Right ventricle myocardium superior (tissue), 1 donor: ENCODE results near the gene HACD4. TPM values are rescaled to one million over a fixed set of nuclear protein-coding genes. Genes with fewer than 3 reads are reported as not detected.
"Not testable (repeated sequence)": the region's sequence is repeated elsewhere in the genome, so short reads cannot be mapped to it uniquely, and the experiment has no call there.

Experiments used
- ATAC-seq: fragments of 200-7000 bp; cut with Tn5 transposase; one replicate; pipeline ENCODE4 v1.9.1; 2020; ENCODE audit warnings: mild to moderate bottlenecking; ENCODE audit not compliant: poor library complexity
- DNase-seq: peaks from one replicate; pipeline ENCODE4 v3.0.0-alpha.2; 2020
- intact Hi-C: fragments of 100-400 bp; cut with DNase I; formaldehyde crosslinking; loops from one replicate; pipeline ENCODE4 v1.11.2; 2022
- total RNA-seq: library from RNA; stranded (reverse); fragmentation: NEBNext Ultra II Directional; extraction: Animal tissue kit (Norgen Biotek cat#: 25700); gene quantifications from one replicate; pipeline ENCODE4 v1.2.1, GENCODE V29; 2021
- donor health status: DM: no; HTN: yes; CAD: no; lungs with severe emphysema.

Gene HACD4
- total RNA-seq, 1 donor from 2014 or later = 1.0 TPM

GRCh38 chr9:20980832-20981455, 50.5 kb downstream of the HACD4 start:
- DNase-seq (no peak), ATAC-seq (peak; percentile 53)
- intact Hi-C loops = no loop called here

DNA sequence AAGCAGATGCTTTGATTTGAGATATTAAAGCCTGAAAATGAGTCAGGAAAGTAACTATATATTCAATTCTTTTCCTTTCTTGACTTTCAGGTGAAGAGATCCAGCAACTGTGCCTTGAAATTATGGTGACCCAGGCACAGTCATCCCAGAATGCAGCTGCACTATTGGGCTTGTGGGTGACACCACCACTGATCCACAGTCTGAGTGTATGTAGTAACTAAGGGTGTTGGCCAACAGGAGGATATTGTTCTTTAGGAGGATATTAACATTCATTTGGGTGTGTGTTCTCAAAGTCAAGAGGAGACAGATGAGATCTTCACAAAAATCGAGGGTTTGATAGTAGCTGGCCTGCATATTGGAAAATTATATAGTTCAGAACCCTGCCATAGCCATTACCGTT, 53.2 kb downstream of the HACD4 start:
- ATAC-seq (no peak), DNase-seq (no peak)
- intact Hi-C loops = no loop called here

DNA sequence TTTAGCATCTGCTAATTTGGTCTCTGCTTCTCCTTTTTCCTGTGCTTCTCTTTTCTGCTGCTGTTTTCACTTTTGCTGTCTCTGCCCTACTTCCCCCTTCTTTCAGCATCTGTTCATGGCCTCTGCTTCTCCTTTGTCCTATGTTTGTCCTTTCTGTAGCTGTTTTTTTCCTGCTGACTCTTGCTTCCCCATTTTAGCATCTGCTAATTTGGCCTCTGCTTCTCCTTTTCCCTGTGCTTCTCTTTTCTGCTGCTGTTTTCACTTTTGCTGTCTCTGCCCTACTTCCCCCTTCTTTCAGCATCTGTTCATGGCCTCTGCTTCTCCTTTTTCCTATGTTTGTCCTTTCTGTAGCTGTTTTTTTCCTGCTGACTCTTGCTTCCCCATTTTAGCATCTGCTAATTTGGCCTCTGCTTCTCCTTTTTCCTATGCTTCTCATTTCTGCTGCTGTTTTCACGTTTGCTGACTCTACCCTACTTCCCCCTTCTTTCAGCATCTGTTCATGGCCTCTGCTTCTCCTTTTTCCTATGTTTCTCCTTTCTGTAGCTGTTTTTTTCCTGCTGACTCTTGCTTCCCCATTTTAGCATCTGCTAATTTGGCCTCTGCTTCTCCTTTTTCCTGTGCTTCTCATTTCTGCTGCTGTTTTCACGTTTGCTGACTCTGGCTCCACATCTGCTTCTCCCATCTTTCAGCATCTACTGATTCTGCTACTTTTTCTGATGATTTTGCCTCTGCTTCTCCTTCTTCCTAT, 57.1 kb downstream of the HACD4 start:
- DNase-seq, intact Hi-C loops, ATAC-seq: not testable (repeated sequence)

- intact Hi-C loops, DNase-seq, ATAC-seq: not testable (repeated sequence)
Observed at GRCh38 chr9:20973246-20973947, 58.0 kb downstream of the HACD4 start.

- intact Hi-C loops = no loop called here
- ATAC-seq = no peak
- DNase-seq = no peak
Observed at GRCh38 chr9:20972684-20973083, 58.8 kb downstream of the HACD4 start.

DNA sequence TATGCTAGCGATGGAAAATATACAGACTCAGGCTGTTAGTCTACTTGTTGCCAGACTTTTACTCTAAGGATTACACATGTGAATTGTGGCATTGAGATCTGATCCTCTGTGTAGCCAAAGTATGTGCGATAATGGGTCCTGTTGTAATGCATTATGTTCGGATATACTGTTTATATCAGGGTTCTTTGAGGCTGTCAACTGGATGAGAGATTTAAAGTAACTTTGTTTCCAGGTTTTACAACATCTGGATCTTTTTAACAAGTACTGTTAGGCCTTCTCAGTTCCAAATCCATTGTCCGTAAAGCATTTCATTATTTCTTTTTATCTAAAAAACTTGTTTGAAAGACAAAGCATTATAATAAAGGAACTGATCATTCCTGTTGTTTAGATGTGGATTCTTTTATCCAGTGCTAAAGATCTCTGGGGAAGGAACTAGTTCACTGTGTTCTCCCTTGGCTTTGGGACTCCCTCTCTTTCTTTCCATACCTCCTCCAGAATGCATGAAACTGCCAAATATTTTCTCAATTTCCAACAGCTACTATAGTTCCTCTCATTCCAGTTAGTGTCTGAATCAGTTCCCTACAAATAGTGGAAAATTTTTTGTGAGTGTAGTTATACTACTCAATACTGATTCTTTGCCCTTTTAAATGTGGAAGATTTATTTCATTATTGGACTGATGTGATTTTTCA, 68.8 kb downstream of the HACD4 start:
- no peak for DNase-seq
- ATAC-seq = no peak
- intact Hi-C loops = no loop called here

GRCh38 chr9:20950707-20951106, 80.7 kb downstream of the HACD4 start:
- intact Hi-C loops = no loop called here

More at GRCh38 chr9:20950707-20951106, 80.7 kb downstream of the HACD4 start:
- DNase-seq = no peak
- ATAC-seq = no peak

Other genes starting within 250 kb of the HACD4 start
- gene IFNB1, start 46.3 kb upstream of the HACD4 start, total RNA-seq = not detected
- gene IFNW1, start 110.2 kb upstream of the HACD4 start, total RNA-seq = not detected
- not detected for gene IFNA21, start 135.0 kb upstream of the HACD4 start, total RNA-seq
- not detected for gene IFNA4, start 155.9 kb upstream of the HACD4 start, total RNA-seq
- not detected for gene IFNA7, start 170.6 kb upstream of the HACD4 start, total RNA-seq
- not detected for gene IFNA10, start 175.5 kb upstream of the HACD4 start, total RNA-seq
- not detected for gene IFNA16, start 185.7 kb upstream of the HACD4 start, total RNA-seq
- gene IFNA17, start 196.6 kb upstream of the HACD4 start, total RNA-seq = not detected
- not detected for gene IFNA14, start 208.4 kb upstream of the HACD4 start, total RNA-seq